ENCODE measurements around the gene CASZ1. TPM values are rescaled to one million over a fixed set of nuclear protein-coding genes. Genes with fewer than 3 reads are reported as not detected.

The CASZ1 gene
- total RNA-seq, 2 experiments from 2014 or later, result 2.9 to 4.1 TPM

- H3K27ac Mint-ChIP-seq, result no peak overlapping the region
- POLR2A ChIA-PET, result no interaction called here
- CTCF ChIA-PET, result no interaction called here
- H3K27me3 Mint-ChIP-seq, result no peaks in the 10 kb centered on the region
- intact Hi-C loops (cut with micrococcal nuclease), result no loop called here
- no peak for TF ChIP-seq CTCF (IDR thresholded peaks at IDR 0.05)
- H3K9me3 Mint-ChIP-seq, result no peaks in the 10 kb centered on the region
- H3K36me3 Mint-ChIP-seq (ENCODE audit: low read depth), result no peaks in the 10 kb centered on the region
- no peak overlapping the region for H3K4me3 Mint-ChIP-seq
- no peaks in the 10 kb centered on the region for H3K4me1 Mint-ChIP-seq (ENCODE audit: low read depth)
- DNase-seq, result no peak
- no peak for ATAC-seq
Observed at GRCh38 chr1:10703702-10704101, 92.7 kb downstream of the CASZ1 start.

GRCh38 chr1:10701145-10701544, 95.3 kb downstream of the CASZ1 start:
- no peak overlapping the region for H3K4me3 Mint-ChIP-seq
- no peak for DNase-seq
- ChIA-PET POLR2A (no interaction called here), CTCF (interaction anchor here (1.1 to 1.3 kb wide), 2 partner anchors 194 to 206 kb away, joined by 3 read pairs; no protein-coding TSS in a partner anchor)
- peaks cover 14% of the 10 kb centered on the region for H3K4me1 Mint-ChIP-seq (ENCODE audit: low read depth)
- no peak for ATAC-seq
- H3K27me3 Mint-ChIP-seq, result no peaks in the 10 kb centered on the region
- H3K36me3 Mint-ChIP-seq (ENCODE audit: low read depth), result no peaks in the 10 kb centered on the region
- no peak for TF ChIP-seq CTCF (IDR thresholded peaks at IDR 0.05)
- H3K27ac Mint-ChIP-seq, result no peak overlapping the region
- intact Hi-C loops (cut with micrococcal nuclease), result no loop called here
- no peaks in the 10 kb centered on the region for H3K9me3 Mint-ChIP-seq

- ChIA-PET POLR2A (no interaction called here), CTCF (interaction anchor here (1.6 kb wide), 1 partner anchor 243 kb away, joined by 4 read pairs; no protein-coding TSS in a partner anchor)
- Mint-ChIP-seq H3K9me3 (no peaks in the 10 kb centered on the region), H3K27ac (no peak overlapping the region), H3K36me3 (ENCODE audit: low read depth) (no peaks in the 10 kb centered on the region), H3K27me3 (peaks cover 4% of the 10 kb centered on the region), H3K4me1 (ENCODE audit: low read depth) (peaks cover 16% of the 10 kb centered on the region), H3K4me3 (no peak overlapping the region)
- no peak for TF ChIP-seq CTCF (IDR thresholded peaks at IDR 0.05)
- no peak for DNase-seq
- intact Hi-C loops (cut with micrococcal nuclease), result loop anchor here (10.0 kb wide), 2 partner anchors 95 to 245 kb away; partner anchors contain the start of gene CASZ1
- no peak for ATAC-seq
Observed at GRCh38 chr1:10699470-10699835, 97.0 kb downstream of the CASZ1 start.

- Mint-ChIP-seq H3K27ac (no peak overlapping the region), H3K9me3 (no peaks in the 10 kb centered on the region), H3K36me3 (ENCODE audit: low read depth) (no peaks in the 10 kb centered on the region), H3K4me3 (no peak overlapping the region), H3K27me3 (peaks cover 4% of the 10 kb centered on the region), H3K4me1 (ENCODE audit: low read depth) (peaks cover 16% of the 10 kb centered on the region)
- ChIA-PET CTCF (interaction anchor here (1.6 kb wide), 1 partner anchor 243 kb away, joined by 4 read pairs; no protein-coding TSS in a partner anchor), POLR2A (interaction anchor here (0.5 kb wide), 1 partner anchor 1842 kb away, joined by 3 read pairs; no protein-coding TSS in a partner anchor)
- TF ChIP-seq CTCF (IDR thresholded peaks at IDR 0.05), result no peak
- intact Hi-C loops (cut with micrococcal nuclease), result loop anchor here (10.0 kb wide), 2 partner anchors 96 to 246 kb away; partner anchors contain the start of gene CASZ1
- no peak for ATAC-seq
- DNase-seq, result no peak
Observed at GRCh38 chr1:10698726-10699469, 97.5 kb downstream of the CASZ1 start.

GRCh38 chr1:10697621-10698160, 98.8 kb downstream of the CASZ1 start:
- no peak overlapping the region for H3K4me3 Mint-ChIP-seq
- DNase-seq, result no peak
- no peaks in the 10 kb centered on the region for H3K36me3 Mint-ChIP-seq (ENCODE audit: low read depth)
- no peak for ATAC-seq
- no peak overlapping the region for H3K27ac Mint-ChIP-seq
- POLR2A ChIA-PET, result no interaction called here
- peaks cover 24% of the 10 kb centered on the region for H3K4me1 Mint-ChIP-seq (ENCODE audit: low read depth)
- H3K27me3 Mint-ChIP-seq, result peaks cover 4% of the 10 kb centered on the region
- CTCF ChIA-PET, result interaction anchor here (1.6 kb wide), 1 partner anchor 245 kb away, joined by 4 read pairs; no protein-coding TSS in a partner anchor
- no peaks in the 10 kb centered on the region for H3K9me3 Mint-ChIP-seq
- no peak for TF ChIP-seq CTCF (IDR thresholded peaks at IDR 0.05)
- intact Hi-C loops (cut with micrococcal nuclease), result loop anchor here (10.0 kb wide), 2 partner anchors 97 to 247 kb away; partner anchors contain the start of gene CASZ1
